Stimulated activated CD4-positive, alpha-beta T cell treated with anti-CD3 and anti-CD28 coated beads, Interleukin-15, amount 100 ng/mL, for 24 hours (primary cell): ENCODE measurements around the gene SLC5A1.
A peak's percentile ranks its signal among the peaks of the same experiment; 100 is the strongest.

Experiments
- DNase-seq: peaks from one replicate; pipeline ENCODE4 v3.0.0-alpha.2; 2020

The SLC5A1 gene

DNA sequence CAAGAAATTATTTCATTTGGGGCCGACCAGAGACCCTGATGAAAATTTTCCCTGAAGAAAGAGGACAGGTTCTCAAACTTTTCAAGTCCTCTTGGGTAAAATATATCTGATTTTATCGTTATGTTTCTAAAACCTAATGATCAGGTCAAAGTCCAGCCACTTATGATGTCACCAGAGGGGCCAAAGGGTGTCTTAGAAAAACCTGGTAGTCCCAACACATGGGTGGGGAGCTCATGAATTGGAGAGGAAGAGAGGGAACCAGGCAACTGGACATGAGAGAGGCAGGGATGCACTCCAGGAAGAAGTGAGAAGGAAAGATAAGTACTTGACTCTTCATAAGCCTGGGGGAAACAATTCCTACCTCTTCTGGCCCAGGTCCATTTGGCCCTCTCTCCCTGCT is 9.2 kb downstream of the SLC5A1 start:
- no peak for DNase-seq

DNA sequence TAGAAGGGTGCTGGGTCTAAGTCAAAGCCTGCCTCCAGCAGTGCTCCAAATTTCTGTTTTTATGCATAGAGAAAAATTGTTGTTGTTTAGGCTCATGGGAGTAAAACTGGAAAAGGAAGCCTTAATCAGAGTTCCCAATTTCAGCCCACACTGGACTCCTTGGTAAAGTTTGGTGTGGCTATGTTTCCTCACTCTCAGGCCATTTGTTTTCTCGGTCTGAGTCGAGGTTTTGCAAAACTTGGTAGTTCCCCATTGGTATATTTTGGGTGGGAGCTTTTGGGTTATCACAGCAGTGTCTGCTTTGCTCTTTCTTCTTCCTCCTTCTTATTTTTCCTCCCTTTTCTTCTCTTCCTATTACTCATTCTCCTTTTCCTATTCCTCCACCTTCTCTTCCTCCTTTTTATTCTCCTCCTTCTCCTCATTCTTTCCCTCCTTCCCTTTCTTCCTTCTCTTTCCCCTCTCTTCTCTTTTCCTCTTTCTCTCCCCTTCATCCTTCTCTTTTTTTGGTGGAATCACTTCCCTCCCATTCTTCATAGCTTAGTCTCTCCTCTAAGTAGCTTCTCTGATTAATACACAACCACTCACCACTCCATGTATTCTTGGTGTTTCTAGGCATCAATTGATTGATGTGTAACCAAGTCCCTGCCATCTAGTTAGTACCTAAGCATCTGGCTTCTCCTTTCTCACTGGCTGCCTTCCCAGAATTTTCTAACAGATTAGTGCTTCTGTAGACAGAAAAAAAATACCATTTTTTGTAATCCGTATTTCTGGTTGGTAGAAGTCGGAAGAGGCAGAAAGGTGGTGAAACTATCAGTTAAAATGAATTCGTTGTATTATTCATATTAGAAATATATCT is 10.1 kb downstream of the SLC5A1 start:
- DNase-seq = no peak

DNA sequence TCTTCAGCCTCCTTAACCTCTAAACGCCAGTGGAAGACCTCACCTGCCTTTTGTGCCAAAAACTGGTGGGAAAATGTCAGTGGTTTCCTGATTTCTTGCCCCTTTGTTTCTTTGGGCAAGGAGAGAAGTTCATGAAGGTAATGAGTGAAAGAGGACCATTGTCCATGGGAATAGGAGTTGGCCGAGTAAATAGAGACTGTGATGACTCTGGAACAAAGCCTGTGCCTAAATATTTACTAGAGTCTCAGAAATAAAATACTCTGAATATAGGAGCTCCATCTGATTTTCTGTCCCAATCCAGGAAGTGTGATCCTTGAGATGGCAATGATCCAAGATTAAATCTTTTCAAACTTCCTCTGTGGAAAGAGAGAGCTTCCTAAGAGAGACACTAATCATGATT is 12.0 kb downstream of the SLC5A1 start:
- DNase-seq = no peak

GRCh38 chr22:32058656-32059260 is 15.7 kb downstream of the SLC5A1 start:
- no peak for DNase-seq

- no peak for DNase-seq
Observed at GRCh38 chr22:32059426-32059825, 16.4 kb downstream of the SLC5A1 start.

DNA sequence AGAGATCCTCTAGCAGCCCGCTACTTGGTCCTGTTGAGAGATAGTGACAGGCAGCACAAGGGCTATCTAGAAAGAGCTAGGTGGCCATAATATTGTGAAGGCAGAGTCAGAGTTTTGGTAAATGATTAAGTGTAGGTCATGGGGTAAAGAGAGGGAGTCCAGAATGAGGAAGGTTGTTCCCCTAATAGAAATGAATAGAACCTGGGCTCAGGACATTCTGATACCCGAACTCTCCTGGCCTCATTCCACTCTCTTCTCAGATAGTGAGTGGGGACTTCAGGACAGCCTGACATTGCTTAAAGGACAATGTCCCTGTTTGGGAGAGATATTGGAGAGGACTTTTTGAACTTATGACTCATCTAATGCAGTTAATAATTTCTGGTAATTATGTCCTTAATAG is 20.6 kb downstream of the SLC5A1 start:
- no peak for DNase-seq

- DNase-seq = no peak
Observed at GRCh38 chr22:32066820-32067219, 23.8 kb downstream of the SLC5A1 start.

DNA sequence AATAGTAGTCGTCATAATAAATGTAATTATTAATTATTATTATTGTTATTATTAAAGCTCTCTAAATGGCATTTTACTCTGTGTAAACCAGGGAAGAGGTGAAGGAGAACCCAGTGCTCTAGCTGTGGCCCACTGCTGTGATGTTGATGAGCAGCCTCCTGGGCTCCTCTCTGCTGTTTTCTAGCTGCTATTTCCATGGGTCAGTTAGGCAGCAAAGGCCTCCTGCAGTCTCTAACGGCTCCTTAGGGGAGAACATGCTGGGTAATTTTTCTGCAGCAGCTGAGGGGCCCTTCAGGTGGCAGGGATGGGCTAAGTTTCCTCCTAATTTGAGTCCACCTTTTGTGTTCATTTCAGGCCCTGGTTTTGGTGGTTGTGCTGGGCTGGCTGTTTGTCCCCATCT is 24.6 kb downstream of the SLC5A1 start:
- no peak for DNase-seq

DNA sequence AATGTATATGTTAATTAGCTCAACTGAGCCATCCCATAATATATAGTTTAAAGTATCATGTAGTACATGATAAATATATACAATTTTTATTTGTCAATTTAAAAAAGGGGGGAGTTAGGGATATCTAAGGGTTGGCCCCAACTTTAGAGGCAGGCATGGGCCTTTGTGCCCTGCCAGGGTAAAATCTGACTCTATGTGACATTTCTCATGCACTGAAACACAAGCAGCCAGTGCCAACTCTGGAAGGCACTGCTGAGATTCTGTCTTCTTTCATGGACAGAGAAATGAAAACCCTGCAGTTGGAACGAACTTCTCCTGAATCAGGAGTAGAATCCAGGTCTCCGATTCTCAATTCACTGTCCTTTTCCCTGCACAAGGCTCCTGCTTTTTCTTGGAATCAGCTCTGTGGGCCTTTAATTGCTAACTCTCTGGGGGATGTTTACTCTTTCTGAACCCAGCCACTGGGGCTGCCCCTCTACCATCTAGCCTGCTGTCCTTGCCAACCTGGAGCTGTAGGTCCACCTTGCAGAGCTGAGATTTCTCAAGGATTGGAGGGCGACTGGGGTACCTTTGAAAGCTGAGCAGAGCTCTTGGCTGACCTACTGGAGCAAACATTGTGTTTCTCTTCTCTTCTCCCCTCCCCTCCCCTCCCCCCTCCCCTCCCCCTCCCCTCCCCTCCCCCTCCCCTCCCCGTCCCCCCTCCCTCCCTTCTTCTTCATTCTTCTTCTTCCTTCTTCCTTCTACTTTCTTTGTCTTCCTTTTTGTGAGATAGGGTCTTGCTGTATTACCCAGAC is 26.7 kb downstream of the SLC5A1 start:
- DNase-seq = no peak

GRCh38 chr22:32073262-32073661 is 30.2 kb downstream of the SLC5A1 start:
- DNase-seq = no peak

DNA sequence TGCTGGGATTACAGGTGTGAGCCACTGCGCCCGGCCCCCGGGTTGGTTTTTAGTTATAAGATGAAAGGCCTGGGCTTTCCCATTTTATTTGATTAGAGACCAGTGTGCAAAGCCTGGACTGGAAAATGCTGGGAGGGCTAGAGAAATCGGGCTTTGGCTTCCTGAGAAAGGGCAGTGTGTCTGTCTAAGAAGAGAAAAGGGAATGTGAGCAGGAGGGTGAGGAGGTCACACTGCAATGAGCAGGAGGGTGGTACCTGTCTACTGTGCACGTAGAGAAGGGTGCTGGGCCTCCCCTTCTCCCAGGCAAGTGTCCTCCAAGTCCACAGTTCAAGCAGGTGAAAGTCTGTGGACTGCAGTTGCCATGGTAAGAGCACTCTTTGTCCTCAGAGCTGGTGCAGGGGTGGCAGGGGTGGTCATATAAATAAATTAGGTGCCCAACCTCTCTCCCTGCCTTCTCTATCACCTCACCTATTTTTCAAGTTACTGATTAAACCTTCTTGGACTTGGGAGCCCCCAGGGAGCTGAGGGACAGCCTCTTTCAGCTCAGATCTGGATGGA is 30.8 kb downstream of the SLC5A1 start:
- no peak for DNase-seq

GRCh38 chr22:32075997-32076760 is 33.1 kb downstream of the SLC5A1 start:
- no peak for DNase-seq

DNA sequence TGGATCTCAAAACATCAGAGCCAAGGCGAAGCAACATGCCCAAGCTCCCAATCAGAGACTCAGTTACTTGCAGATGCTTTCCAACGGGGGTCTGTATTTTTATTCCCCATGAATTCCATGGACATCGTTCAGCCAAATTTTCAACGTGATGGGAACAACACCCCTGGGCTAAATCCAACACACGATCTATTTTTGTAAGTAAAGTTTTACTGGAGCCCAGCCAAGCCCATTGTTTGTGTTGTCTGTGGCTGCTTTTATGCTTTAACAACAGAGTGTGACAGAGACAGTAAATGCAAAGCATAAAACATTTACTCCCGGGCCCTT is 33.7 kb downstream of the SLC5A1 start:
- DNase-seq = no peak

GRCh38 chr22:32077151-32077550 is 34.1 kb downstream of the SLC5A1 start:
- DNase-seq = no peak

DNA sequence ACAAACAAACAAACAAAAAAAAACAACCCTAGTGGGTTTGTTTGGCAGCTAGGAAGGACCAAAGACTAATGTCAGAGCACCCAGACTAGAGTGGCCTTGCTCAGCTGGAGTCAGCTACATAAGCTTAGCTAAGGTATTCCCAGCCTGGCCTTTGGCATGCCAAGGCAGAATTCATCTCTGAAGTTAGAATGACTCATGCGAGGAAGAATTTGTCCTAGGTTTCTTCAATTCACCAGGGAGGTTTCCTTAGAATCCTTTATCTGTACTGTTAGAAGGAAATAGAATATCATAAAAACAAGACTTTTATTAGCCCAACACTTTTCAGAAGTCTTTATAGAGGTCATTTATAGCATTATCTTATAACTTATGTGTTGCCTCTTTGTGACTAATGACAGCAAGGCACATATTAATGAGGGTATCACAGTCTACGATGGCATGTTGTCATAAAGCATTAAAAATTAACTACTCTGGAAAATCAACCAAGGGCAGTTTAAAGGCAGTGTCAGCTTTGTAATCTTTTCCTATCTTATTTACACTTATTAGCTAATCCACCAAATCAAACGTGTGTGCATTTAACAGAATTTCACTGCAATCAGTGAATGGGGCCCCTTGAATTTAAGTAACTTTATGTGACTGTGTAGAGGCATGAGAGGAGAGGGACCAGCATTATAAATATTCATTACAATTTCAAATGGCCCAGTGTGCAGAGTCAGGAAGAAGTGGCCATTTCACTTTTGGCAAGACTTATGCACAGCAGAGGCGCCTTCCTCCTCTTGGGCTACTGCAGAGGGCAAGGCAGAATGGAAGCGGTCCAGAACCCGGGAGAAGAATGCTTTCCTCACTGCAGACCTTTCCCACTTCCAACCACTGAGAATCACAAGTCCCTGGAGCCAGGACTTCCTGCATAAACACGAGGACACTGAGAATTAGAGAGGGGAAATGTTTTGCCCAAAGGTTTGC is 36.3 kb downstream of the SLC5A1 start:
- DNase-seq = no peak

DNA sequence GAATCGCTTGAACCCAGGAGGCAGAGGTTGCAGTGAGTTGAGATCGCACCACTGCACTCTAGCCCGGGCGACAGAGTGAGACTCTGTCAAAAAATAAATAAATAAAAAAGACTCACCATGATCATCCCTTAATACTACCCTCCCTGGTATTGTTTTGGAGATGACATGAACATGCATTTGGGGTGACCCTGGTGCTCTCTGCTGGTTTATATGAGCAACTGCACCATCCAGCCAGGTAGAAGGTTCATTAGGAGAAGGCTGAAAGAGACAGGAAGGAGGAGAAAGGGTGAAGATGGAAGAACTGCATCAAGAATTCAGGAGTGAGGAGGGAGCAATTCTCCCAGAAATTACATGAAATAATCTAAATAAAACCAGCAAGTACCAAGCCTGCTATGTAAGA is 37.8 kb downstream of the SLC5A1 start:
- DNase-seq = peak; percentile 33

DNA sequence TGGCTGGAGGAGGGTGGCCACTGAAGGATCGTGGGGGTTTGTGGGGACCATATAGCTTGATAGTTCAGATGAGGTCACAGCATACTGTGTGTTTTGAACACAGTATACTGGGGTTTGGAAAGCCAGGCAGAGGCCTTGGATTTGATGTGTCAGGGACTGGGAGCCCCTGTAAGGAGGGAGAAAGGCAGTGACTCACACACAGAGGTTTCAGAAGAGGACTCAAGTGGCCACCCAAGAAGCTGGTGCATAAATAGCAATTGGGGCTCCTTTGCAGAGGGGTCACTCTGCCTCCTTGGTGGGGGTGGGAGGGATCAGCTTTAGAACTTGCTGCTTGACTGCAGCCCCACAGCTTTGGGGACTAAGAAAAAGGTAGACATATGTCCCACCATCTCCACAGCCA is 39.3 kb downstream of the SLC5A1 start:
- DNase-seq = no peak

- DNase-seq = no peak
Observed at GRCh38 chr22:32083000-32083399, 39.9 kb downstream of the SLC5A1 start.

GRCh38 chr22:32083814-32084213 is 40.8 kb downstream of the SLC5A1 start:
- no peak for DNase-seq

DNA sequence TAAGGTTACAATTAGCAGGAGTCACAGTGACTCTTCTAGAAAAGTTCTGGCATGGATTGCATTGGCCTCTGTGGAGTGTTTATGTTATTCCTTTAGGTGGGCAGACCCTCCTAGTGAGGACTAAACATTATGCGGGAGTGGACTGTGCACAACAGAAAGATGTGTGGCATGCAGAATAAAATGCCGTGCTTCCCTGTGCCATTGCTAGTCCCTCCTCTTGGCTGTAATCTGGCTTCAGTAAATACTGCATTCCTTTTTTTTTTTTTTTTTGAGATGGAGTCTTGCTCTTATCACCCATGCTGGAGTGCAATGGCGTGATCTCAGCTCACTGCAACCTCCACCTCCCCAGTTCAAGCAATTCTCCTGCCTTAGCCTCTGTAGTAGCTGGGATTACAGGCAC is 45.0 kb downstream of the SLC5A1 start:
- DNase-seq = no peak

- no peak for DNase-seq
Observed at GRCh38 chr22:32097018-32097417, 54.0 kb downstream of the SLC5A1 start.
